Measurements from ENCODE around the gene HADHA. TPM values are rescaled to one million over a fixed set of nuclear protein-coding genes. Genes with fewer than 3 reads are reported as not detected.

HADHA gene
- total RNA-seq, 1 experiment from 2014 or later, result 118 TPM

DNA sequence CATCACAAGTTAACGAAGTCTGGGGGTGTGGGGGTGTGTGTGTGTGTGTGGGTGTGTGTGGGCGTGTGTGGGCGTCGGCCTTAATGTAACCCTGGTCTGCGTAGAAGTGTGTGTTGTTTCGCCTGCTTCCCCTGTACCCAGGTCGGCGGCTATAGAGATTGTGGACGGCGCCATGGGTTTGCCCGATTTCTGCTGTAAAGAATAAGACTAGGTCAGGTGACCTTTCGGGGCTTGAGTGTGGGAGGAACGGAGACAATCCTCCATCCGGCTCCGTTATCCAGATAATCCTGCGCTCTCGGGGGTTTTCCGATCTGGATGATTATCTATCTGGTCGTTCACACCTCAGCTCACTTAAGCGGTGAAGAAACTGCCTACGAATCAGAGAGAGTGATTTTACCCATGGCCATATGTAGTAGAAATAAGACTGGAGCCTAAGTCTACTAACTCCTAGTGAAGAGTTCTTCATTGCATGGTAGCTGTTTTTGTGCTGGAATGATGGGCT lies 850 bp upstream of the HADHA start:
- Mint-ChIP-seq H3K4me3 (peak overlapping the region; percentile 100), H3K27me3 (ENCODE audit: low read depth) (no peaks in the 10 kb centered on the region), H3K27ac (peak overlapping the region; percentile 84), H3K9me3 (no peaks in the 10 kb centered on the region), H3K36me3 (no peaks in the 10 kb centered on the region), H3K4me1 (peaks cover 35% of the 10 kb centered on the region)
- peak; percentile 12 for ATAC-seq
- CTCF ChIA-PET, result interaction anchor here (1.5 to 4.3 kb wide), 4 partner anchors 55 to 263 kb away, joined by 3 to 33 read pairs (median 6); partner anchors contain the start of gene KIF3C
- peak; percentile 18 for DNase-seq (ENCODE audit: low spot score)
- TF ChIP-seq, protein P1, sequence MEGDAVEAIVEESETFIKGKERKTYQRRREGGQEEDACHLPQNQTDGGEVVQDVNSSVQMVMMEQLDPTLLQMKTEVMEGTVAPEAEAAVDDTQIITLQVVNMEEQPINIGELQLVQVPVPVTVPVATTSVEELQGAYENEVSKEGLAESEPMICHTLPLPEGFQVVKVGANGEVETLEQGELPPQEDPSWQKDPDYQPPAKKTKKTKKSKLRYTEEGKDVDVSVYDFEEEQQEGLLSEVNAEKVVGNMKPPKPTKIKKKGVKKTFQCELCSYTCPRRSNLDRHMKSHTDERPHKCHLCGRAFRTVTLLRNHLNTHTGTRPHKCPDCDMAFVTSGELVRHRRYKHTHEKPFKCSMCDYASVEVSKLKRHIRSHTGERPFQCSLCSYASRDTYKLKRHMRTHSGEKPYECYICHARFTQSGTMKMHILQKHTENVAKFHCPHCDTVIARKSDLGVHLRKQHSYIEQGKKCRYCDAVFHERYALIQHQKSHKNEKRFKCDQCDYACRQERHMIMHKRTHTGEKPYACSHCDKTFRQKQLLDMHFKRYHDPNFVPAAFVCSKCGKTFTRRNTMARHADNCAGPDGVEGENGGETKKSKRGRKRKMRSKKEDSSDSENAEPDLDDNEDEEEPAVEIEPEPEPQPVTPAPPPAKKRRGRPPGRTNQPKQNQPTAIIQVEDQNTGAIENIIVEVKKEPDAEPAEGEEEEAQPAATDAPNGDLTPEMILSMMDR (IDR thresholded peaks at IDR 0.05), result no peak
- TF ChIP-seq, protein P2, sequence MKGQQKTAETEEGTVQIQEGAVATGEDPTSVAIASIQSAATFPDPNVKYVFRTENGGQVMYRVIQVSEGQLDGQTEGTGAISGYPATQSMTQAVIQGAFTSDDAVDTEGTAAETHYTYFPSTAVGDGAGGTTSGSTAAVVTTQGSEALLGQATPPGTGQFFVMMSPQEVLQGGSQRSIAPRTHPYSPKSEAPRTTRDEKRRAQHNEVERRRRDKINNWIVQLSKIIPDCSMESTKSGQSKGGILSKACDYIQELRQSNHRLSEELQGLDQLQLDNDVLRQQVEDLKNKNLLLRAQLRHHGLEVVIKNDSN (CRISPR knock-in tag; IDR thresholded peaks at IDR 0.05), result peak; percentile 67; the same call in 1 of the 2 replicates
- peak; percentile 76 for TF ChIP-seq USF2 (CRISPR knock-in tag; IDR thresholded peaks at IDR 0.05)
- POLR2A ChIA-PET, result interaction anchor here (0.8 to 3.1 kb wide), 3 partner anchors 54 to 212 kb away, joined by 3 to 27 read pairs (median 3); partner anchors contain the start of gene RAB10

- no peak for ATAC-seq
- DNase-seq (ENCODE audit: low spot score), result no peak
- POLR2A ChIA-PET, result interaction anchor here (0.9 to 3.1 kb wide), 5 partner anchors 55 to 210 kb away, joined by 3 to 27 read pairs (median 3); partner anchors contain the start of genes RAB10 and SELENOI
- H3K4me1 Mint-ChIP-seq, result peaks cover 35% of the 10 kb centered on the region
- H3K36me3 Mint-ChIP-seq, result no peaks in the 10 kb centered on the region
- H3K27me3 Mint-ChIP-seq (ENCODE audit: low read depth), result no peaks in the 10 kb centered on the region
- TF ChIP-seq, protein P3, sequence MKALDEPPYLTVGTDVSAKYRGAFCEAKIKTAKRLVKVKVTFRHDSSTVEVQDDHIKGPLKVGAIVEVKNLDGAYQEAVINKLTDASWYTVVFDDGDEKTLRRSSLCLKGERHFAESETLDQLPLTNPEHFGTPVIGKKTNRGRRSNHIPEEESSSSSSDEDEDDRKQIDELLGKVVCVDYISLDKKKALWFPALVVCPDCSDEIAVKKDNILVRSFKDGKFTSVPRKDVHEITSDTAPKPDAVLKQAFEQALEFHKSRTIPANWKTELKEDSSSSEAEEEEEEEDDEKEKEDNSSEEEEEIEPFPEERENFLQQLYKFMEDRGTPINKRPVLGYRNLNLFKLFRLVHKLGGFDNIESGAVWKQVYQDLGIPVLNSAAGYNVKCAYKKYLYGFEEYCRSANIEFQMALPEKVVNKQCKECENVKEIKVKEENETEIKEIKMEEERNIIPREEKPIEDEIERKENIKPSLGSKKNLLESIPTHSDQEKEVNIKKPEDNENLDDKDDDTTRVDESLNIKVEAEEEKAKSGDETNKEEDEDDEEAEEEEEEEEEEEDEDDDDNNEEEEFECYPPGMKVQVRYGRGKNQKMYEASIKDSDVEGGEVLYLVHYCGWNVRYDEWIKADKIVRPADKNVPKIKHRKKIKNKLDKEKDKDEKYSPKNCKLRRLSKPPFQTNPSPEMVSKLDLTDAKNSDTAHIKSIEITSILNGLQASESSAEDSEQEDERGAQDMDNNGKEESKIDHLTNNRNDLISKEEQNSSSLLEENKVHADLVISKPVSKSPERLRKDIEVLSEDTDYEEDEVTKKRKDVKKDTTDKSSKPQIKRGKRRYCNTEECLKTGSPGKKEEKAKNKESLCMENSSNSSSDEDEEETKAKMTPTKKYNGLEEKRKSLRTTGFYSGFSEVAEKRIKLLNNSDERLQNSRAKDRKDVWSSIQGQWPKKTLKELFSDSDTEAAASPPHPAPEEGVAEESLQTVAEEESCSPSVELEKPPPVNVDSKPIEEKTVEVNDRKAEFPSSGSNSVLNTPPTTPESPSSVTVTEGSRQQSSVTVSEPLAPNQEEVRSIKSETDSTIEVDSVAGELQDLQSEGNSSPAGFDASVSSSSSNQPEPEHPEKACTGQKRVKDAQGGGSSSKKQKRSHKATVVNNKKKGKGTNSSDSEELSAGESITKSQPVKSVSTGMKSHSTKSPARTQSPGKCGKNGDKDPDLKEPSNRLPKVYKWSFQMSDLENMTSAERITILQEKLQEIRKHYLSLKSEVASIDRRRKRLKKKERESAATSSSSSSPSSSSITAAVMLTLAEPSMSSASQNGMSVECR (CRISPR knock-in tag; IDR thresholded peaks at IDR 0.05; ENCODE audit: borderline replicate concordance), result 0 out of 2 replicates have a peak, but pooled peaks have one; percentile 16
- TF ChIP-seq, protein P4, sequence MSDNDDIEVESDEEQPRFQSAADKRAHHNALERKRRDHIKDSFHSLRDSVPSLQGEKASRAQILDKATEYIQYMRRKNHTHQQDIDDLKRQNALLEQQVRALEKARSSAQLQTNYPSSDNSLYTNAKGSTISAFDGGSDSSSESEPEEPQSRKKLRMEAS (CRISPR knock-in tag; IDR thresholded peaks at IDR 0.05), result 0 out of 2 replicates have a peak, but pooled peaks have one; percentile 4
- TF ChIP-seq, protein P5, sequence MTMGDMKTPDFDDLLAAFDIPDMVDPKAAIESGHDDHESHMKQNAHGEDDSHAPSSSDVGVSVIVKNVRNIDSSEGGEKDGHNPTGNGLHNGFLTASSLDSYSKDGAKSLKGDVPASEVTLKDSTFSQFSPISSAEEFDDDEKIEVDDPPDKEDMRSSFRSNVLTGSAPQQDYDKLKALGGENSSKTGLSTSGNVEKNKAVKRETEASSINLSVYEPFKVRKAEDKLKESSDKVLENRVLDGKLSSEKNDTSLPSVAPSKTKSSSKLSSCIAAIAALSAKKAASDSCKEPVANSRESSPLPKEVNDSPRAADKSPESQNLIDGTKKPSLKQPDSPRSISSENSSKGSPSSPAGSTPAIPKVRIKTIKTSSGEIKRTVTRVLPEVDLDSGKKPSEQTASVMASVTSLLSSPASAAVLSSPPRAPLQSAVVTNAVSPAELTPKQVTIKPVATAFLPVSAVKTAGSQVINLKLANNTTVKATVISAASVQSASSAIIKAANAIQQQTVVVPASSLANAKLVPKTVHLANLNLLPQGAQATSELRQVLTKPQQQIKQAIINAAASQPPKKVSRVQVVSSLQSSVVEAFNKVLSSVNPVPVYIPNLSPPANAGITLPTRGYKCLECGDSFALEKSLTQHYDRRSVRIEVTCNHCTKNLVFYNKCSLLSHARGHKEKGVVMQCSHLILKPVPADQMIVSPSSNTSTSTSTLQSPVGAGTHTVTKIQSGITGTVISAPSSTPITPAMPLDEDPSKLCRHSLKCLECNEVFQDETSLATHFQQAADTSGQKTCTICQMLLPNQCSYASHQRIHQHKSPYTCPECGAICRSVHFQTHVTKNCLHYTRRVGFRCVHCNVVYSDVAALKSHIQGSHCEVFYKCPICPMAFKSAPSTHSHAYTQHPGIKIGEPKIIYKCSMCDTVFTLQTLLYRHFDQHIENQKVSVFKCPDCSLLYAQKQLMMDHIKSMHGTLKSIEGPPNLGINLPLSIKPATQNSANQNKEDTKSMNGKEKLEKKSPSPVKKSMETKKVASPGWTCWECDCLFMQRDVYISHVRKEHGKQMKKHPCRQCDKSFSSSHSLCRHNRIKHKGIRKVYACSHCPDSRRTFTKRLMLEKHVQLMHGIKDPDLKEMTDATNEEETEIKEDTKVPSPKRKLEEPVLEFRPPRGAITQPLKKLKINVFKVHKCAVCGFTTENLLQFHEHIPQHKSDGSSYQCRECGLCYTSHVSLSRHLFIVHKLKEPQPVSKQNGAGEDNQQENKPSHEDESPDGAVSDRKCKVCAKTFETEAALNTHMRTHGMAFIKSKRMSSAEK (CRISPR knock-in tag; IDR thresholded peaks at IDR 0.05; ENCODE audit: borderline replicate concordance), result no peak
- H3K4me3 Mint-ChIP-seq, result peak overlapping the region; percentile 100
- H3K27ac Mint-ChIP-seq, result peak overlapping the region; percentile 97
- CTCF ChIA-PET, result interaction anchor here (0.9 to 4.3 kb wide), 10 partner anchors 19 to 262 kb away, joined by 3 to 33 read pairs (median 4); partner anchors contain the start of genes GAREM2 and KIF3C
- H3K9me3 Mint-ChIP-seq, result no peaks in the 10 kb centered on the region
Measured at GRCh38 chr2:26243470-26244308, 743 bp downstream of the HADHA start.
